HCT116 (cell line): ENCODE data around the gene FGD4.

Experiments used
- CTCF ChIP-seq, 3 experiments: fragments of 200-600 bp in 1 of 3; sonication (generic) in 1 of 3; IDR thresholded peaks in 2 of 3; conservative IDR thresholded peaks in 1 of 3; 2 replicates each; pipeline ENCODE4 v1.5.1; 2012 to 2017; ENCODE audit warnings: low read depth in 2 of 3, low read length in 2 of 3, antibody characterized with exemption in 1 of 3, borderline replicate concordance in 1 of 3, control low read depth in 1 of 3, mild to moderate bottlenecking in 1 of 3, mixed read lengths in 1 of 3, mixed run types in 1 of 3, moderate library complexity in 1 of 3; ENCODE audit not compliant: insufficient read depth in 1 of 3
- EGR1 ChIP-seq: IDR thresholded peaks from 2 replicates; pipeline ENCODE4 v1.6.1; 2012; ENCODE audit warnings: low read depth
- EZH2 ChIP-seq: fragments of 200-600 bp; sonication (generic); IDR thresholded peaks from 2 replicates; pipeline ENCODE4 v1.6.1; 2017; ENCODE audit warnings: antibody characterized with exemption, mixed run types
- EZH2phosphoT487 ChIP-seq: fragments of 200-600 bp; IDR thresholded peaks from 2 replicates; pipeline ENCODE4 v1.6.1; 2018; ENCODE audit warnings: antibody characterized with exemption, borderline replicate concordance
- MAX ChIP-seq: IDR thresholded peaks from 2 replicates; pipeline ENCODE4 v1.6.1; 2012
- POLR2A ChIP-seq: IDR thresholded peaks from 2 replicates; pipeline ENCODE4 v1.7.0; 2011; ENCODE audit warnings: borderline replicate concordance; ENCODE audit not compliant: insufficient read depth, insufficient read length; ENCODE audit errors: extremely low read depth
- RAD21 ChIP-seq: IDR thresholded peaks from 2 replicates; pipeline ENCODE4 v1.6.1; 2012; ENCODE audit warnings: low read depth, mild to moderate bottlenecking
- SP1 ChIP-seq: IDR thresholded peaks from 2 replicates; pipeline ENCODE4 v1.6.1; 2012; ENCODE audit warnings: low read depth
- ZFX ChIP-seq: fragments of 450-650 bp; IDR thresholded peaks from 2 replicates; pipeline ENCODE4 v1.6.1; 2017
- ZNF274 ChIP-seq: fragments of 200-500 bp; sonication (Bioruptor generic); IDR thresholded peaks from 2 replicates; pipeline ENCODE4 v1.6.1; 2014; ENCODE audit warnings: mild to moderate bottlenecking, low read depth, low read length, inconsistent platforms

- no peak for TF ChIP-seq MAX
- TF ChIP-seq CTCF (IDR thresholded peaks at IDR 0.05 in 2 of 3, conservative IDR thresholded peaks at IDR 0.05 in 1 of 3; ENCODE audit: borderline replicate concordance in 1 of 3, insufficient read depth in 1 of 3, low read depth in 2 of 3, low read length in 2 of 3): no peak
- TF ChIP-seq EZH2: no peak
- TF ChIP-seq ZFX: no peak
- TF ChIP-seq RAD21: no peak
- TF ChIP-seq POLR2A: no peak
- no peak for TF ChIP-seq SP1
- TF ChIP-seq ZNF274: no peak
- TF ChIP-seq EGR1: no peak
- no peak for TF ChIP-seq EZH2phosphoT487
These were observed 109.3 kb downstream of the FGD4 start for GRCh38 chr12:32508626-32509025.
